ENCODE results near the gene SPTBN2.
A peak's percentile ranks its signal among the peaks of the same experiment; 100 is the strongest.

SPTBN2 gene

GRCh38 chr11:66713746-66714480 is 15.1 kb downstream of the SPTBN2 start:
- Mint-ChIP-seq H3K4me3 (no peak overlapping the region), H3K27ac (no peak overlapping the region), H3K27me3 (ENCODE audit: low read depth, poor library complexity) (peaks cover 5% of the 10 kb centered on the region), H3K4me1 (peaks cover 24% of the 10 kb centered on the region), H3K9me3 (no peaks in the 10 kb centered on the region), H3K36me3 (ENCODE audit: low read depth) (peaks cover 47% of the 10 kb centered on the region)
- no peak for DNase-seq
- no peak for TF ChIP-seq CTCF (IDR thresholded peaks at IDR 0.05)

GRCh38 chr11:66710384-66710930 is 18.6 kb downstream of the SPTBN2 start:
- TF ChIP-seq CTCF (IDR thresholded peaks at IDR 0.05) = no peak
- Mint-ChIP-seq H3K27ac (no peak overlapping the region), H3K36me3 (ENCODE audit: low read depth) (peaks cover 66% of the 10 kb centered on the region)

GRCh38 chr11:66708701-66709100 is 20.3 kb downstream of the SPTBN2 start:
- Mint-ChIP-seq H3K9me3 (no peaks in the 10 kb centered on the region), H3K27me3 (ENCODE audit: low read depth, poor library complexity) (peaks cover 8% of the 10 kb centered on the region), H3K4me3 (no peak overlapping the region), H3K4me1 (peaks cover 11% of the 10 kb centered on the region), H3K36me3 (ENCODE audit: low read depth) (peaks cover 60% of the 10 kb centered on the region), H3K27ac (peak overlapping the region; percentile 83)
- no peak for DNase-seq
- no peak for TF ChIP-seq CTCF (IDR thresholded peaks at IDR 0.05)

More at GRCh38 chr11:66710384-66710930, 18.6 kb downstream of the SPTBN2 start:
- Mint-ChIP-seq H3K27me3 (ENCODE audit: low read depth, poor library complexity) (peaks cover 8% of the 10 kb centered on the region), H3K9me3 (no peaks in the 10 kb centered on the region), H3K4me1 (peaks cover 11% of the 10 kb centered on the region), H3K4me3 (no peak overlapping the region)
- DNase-seq = no peak

GRCh38 chr11:66708094-66708493 is 20.9 kb downstream of the SPTBN2 start:
- Mint-ChIP-seq H3K4me3 (no peak overlapping the region), H3K27ac (peak overlapping the region; percentile 83), H3K36me3 (ENCODE audit: low read depth) (peaks cover 54% of the 10 kb centered on the region), H3K9me3 (no peaks in the 10 kb centered on the region), H3K27me3 (ENCODE audit: low read depth, poor library complexity) (peaks cover 4% of the 10 kb centered on the region), H3K4me1 (peaks cover 11% of the 10 kb centered on the region)
- no peak for TF ChIP-seq CTCF (IDR thresholded peaks at IDR 0.05)
- no peak for DNase-seq

GRCh38 chr11:66707486-66707885 is 21.5 kb downstream of the SPTBN2 start:
- Mint-ChIP-seq H3K4me1 (peaks cover 11% of the 10 kb centered on the region), H3K27me3 (ENCODE audit: low read depth, poor library complexity) (peaks cover 4% of the 10 kb centered on the region), H3K36me3 (ENCODE audit: low read depth) (peaks cover 53% of the 10 kb centered on the region), H3K27ac (peak overlapping the region; percentile 95), H3K4me3 (no peak overlapping the region), H3K9me3 (no peaks in the 10 kb centered on the region)
- no peak for TF ChIP-seq CTCF (IDR thresholded peaks at IDR 0.05)
- DNase-seq = no peak

- peaks cover 4% of the 10 kb centered on the region for H3K27me3 Mint-ChIP-seq (ENCODE audit: low read depth, poor library complexity)
- H3K9me3 Mint-ChIP-seq = no peaks in the 10 kb centered on the region
- peaks cover 11% of the 10 kb centered on the region for H3K4me1 Mint-ChIP-seq
- TF ChIP-seq CTCF (IDR thresholded peaks at IDR 0.05) = no peak
- H3K4me3 Mint-ChIP-seq = no peak overlapping the region
- no peak for DNase-seq
- H3K36me3 Mint-ChIP-seq (ENCODE audit: low read depth) = peaks cover 54% of the 10 kb centered on the region
- H3K27ac Mint-ChIP-seq = peak overlapping the region; percentile 95
Measured at GRCh38 chr11:66706989-66707388, 22.0 kb downstream of the SPTBN2 start.
